ENCODE results near the gene RNLS.

The RNLS gene

GRCh38 chr10:88463811-88464210, 119.3 kb downstream of the RNLS start:
- TF ChIP-seq CTCF (IDR thresholded peaks at IDR 0.05; ENCODE audit: control insufficient read depth, extremely low read depth, insufficient read depth): no peak
- no peak for DNase-seq (ENCODE audit: low read depth)
- no peak overlapping the region for H3K4me3 ChIP-seq (ENCODE audit: low read depth, low read length)

- no peak overlapping the region for H3K4me3 ChIP-seq (ENCODE audit: low read depth, low read length)
- DNase-seq (ENCODE audit: low read depth): no peak
- TF ChIP-seq CTCF (IDR thresholded peaks at IDR 0.05; ENCODE audit: control insufficient read depth, extremely low read depth, insufficient read depth): no peak
Measured at GRCh38 chr10:88461426-88461825, 121.7 kb downstream of the RNLS start.

- TF ChIP-seq CTCF (IDR thresholded peaks at IDR 0.05; ENCODE audit: control insufficient read depth, extremely low read depth, insufficient read depth): no peak
- no peak for DNase-seq (ENCODE audit: low read depth)
- no peak overlapping the region for H3K4me3 ChIP-seq (ENCODE audit: low read depth, low read length)
Measured at GRCh38 chr10:88459530-88459929, 123.6 kb downstream of the RNLS start.

- no peak for TF ChIP-seq CTCF (IDR thresholded peaks at IDR 0.05; ENCODE audit: control insufficient read depth, extremely low read depth, insufficient read depth)
- H3K4me3 ChIP-seq (ENCODE audit: low read depth, low read length): no peak overlapping the region
- no peak for DNase-seq (ENCODE audit: low read depth)
Measured at GRCh38 chr10:88458209-88458608, 124.9 kb downstream of the RNLS start.

GRCh38 chr10:88457660-88458059, 125.5 kb downstream of the RNLS start:
- H3K4me3 ChIP-seq (ENCODE audit: low read depth, low read length): no peak overlapping the region
- DNase-seq (ENCODE audit: low read depth): no peak
- 0 out of 2 replicates have a peak, but pooled peaks have one; percentile 12 for TF ChIP-seq CTCF (IDR thresholded peaks at IDR 0.05; ENCODE audit: control insufficient read depth, extremely low read depth, insufficient read depth)

GRCh38 chr10:88456730-88457129, 126.4 kb downstream of the RNLS start:
- no peak for TF ChIP-seq CTCF (IDR thresholded peaks at IDR 0.05; ENCODE audit: control insufficient read depth, extremely low read depth, insufficient read depth)
- no peak overlapping the region for H3K4me3 ChIP-seq (ENCODE audit: low read depth, low read length)
- no peak for DNase-seq (ENCODE audit: low read depth)

GRCh38 chr10:88455831-88456230, 127.3 kb downstream of the RNLS start:
- no peak for DNase-seq (ENCODE audit: low read depth)
- H3K4me3 ChIP-seq (ENCODE audit: low read depth, low read length): no peak overlapping the region
- no peak for TF ChIP-seq CTCF (IDR thresholded peaks at IDR 0.05; ENCODE audit: control insufficient read depth, extremely low read depth, insufficient read depth)
